ENCODE data around the gene ATP10B.
"Not testable (repeated sequence)": the region's sequence is repeated elsewhere in the genome, so short reads cannot be mapped to it uniquely, and the experiment has no call there.

The ATP10B gene

DNA sequence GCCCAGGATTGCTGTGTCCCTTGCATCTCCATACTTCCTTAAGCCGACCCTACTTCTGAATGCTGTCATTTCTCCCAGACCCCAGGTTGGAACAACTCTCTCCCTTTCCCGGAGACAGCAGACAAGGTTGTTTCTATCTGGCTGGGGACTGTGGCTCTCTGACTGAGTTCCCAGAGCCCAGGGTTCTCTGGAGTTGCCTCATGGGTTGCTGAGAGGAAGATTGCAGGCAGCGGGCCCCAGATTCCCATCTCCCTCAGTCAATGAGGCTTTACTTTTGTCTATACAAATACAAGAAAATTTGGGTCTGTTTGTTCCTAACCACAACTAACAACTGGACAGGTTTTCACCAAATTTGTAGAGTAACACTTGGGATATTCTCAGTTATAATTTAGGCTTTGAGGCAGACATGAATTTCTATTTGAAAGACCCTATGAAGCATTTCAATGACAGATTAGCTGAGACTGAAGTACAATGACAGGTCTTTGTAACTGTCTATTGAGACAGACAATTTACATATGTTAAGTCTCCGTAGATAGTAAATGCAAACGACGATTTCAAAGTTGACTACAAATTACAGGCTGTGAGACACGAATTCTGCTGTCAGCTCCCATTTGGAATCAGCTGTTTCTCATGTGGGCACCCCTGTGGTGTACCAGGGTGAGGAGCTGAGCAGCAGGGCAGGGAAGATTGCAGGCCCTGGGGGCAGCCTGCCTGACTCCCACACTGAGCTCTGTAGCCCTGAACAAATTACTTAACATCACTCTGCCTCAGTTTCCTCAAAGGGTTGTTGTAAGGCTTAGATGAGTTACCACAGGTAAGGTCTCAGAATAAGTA lies 107.5 kb downstream of the ATP10B start:
- no peak overlapping the region for H3K4me3 ChIP-seq (replicated peaks; ENCODE audit: low read depth, low read length)

DNA sequence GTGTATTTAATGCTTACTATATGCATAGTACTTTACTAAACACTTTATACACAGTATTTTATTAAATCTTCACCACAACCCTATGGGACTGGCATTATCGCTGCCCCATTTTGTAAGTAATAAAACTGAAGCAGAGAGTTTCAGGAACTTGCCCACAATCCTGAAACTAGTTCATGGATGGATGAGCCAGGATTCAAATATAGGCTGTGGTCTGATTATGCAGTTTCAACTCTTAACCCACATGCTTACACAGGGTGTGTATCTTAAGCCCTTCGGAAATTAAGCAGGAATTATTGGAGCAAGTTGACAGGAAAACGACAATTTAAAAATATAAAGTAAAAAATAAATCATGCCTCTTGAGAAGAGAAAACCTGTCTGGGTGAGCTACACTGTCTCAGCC lies 109.0 kb downstream of the ATP10B start:
- H3K4me3 ChIP-seq (replicated peaks; ENCODE audit: low read depth, low read length) = no peak overlapping the region
- DNase-seq (ENCODE audit: extremely low read depth, low read depth) = no peak
- TF ChIP-seq, protein P1, sequence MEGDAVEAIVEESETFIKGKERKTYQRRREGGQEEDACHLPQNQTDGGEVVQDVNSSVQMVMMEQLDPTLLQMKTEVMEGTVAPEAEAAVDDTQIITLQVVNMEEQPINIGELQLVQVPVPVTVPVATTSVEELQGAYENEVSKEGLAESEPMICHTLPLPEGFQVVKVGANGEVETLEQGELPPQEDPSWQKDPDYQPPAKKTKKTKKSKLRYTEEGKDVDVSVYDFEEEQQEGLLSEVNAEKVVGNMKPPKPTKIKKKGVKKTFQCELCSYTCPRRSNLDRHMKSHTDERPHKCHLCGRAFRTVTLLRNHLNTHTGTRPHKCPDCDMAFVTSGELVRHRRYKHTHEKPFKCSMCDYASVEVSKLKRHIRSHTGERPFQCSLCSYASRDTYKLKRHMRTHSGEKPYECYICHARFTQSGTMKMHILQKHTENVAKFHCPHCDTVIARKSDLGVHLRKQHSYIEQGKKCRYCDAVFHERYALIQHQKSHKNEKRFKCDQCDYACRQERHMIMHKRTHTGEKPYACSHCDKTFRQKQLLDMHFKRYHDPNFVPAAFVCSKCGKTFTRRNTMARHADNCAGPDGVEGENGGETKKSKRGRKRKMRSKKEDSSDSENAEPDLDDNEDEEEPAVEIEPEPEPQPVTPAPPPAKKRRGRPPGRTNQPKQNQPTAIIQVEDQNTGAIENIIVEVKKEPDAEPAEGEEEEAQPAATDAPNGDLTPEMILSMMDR (IDR thresholded peaks at IDR 0.05; ENCODE audit: low read depth, low read length, missing control alignments) = no peak

More for the DNA sequence above, 107.5 kb downstream of the ATP10B start:
- TF ChIP-seq, protein P1 (IDR thresholded peaks at IDR 0.05; ENCODE audit: low read depth, low read length, missing control alignments) = no peak
- DNase-seq (ENCODE audit: extremely low read depth, low read depth) = no peak

DNA sequence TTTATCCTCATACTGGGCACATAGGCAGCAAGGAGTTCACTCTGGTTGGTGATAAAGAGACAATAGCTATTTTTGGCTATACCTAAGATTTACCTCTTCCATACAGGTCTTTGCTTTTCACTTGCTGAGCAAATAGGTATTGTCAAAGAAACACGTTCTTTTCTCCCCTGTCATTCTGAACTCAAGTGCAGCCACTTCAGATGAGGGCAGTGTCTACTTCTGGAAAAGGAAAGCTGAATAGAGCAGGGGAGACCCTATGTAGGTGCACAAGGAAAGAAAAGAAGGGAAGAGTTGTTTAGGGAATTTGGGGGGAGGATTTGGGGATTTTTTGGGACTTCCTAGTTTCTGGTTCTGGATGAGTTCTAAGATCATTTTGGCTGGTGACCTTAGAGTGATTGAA lies 109.6 kb downstream of the ATP10B start:
- no peak for DNase-seq (ENCODE audit: extremely low read depth, low read depth)
- TF ChIP-seq, protein P1 (IDR thresholded peaks at IDR 0.05; ENCODE audit: low read depth, low read length, missing control alignments) = no peak
- no peak overlapping the region for H3K4me3 ChIP-seq (replicated peaks; ENCODE audit: low read depth, low read length)

DNA sequence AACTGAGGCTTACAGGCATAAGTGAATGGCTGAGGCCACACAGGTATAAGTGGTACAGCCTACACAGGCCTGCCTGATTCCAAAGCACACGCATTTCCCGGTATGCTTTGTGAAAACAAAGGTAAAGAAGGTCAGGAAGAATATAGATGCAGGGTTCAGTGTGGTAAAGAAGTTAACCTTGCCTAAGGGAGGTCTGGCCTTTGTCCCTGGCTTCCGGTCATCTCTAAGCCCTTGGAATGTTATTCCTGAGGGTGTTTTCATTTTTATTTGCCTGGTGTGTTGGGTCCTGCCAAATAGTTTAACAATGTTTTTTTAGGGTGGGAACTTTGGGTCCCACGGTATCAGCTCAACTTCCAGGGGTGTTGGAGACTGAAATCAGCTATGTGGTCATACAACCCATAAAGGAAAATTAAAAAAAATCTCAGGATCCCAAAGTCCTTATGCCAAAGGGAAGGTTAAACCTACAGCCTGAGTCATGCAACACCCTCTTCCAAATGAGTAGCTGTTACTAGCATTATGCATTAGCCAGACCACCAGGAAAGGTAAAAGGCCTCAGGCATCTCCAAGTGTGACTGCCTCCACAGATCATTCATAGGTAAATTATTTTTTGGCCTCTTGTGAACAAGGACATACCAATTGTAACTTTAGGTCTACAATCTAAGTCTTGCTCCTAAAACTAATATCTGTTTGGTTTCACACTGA lies 124.6 kb downstream of the ATP10B start:
- TF ChIP-seq, protein P1 (IDR thresholded peaks at IDR 0.05; ENCODE audit: low read depth, low read length, missing control alignments) = no peak
- no peak overlapping the region for H3K4me3 ChIP-seq (replicated peaks; ENCODE audit: low read depth, low read length)

DNA sequence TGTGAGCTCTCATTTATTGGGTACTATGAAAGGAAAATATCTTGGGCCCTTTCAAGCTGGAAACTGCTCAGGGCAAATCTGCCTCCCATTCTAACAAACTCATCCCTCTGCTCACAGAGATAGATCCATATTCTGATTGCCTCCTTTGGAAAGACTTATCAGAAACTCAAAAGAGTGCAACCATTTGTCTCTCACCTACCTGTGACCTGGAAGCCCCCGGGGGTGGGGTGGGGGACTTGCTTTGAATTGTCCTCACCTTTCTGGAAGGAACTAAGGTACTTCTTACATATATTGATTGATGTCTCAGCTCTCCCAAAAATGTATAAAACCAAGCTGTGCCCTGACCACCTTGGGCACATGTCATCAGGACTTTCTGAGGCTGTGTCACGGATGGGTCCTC lies 125.3 kb downstream of the ATP10B start:
- no peak for DNase-seq (ENCODE audit: extremely low read depth, low read depth)
- TF ChIP-seq, protein P1 (IDR thresholded peaks at IDR 0.05; ENCODE audit: low read depth, low read length, missing control alignments) = no peak
- H3K4me3 ChIP-seq (replicated peaks; ENCODE audit: low read depth, low read length) = no peak overlapping the region

More for the DNA sequence above, 124.6 kb downstream of the ATP10B start:
- DNase-seq (ENCODE audit: extremely low read depth, low read depth) = no peak

DNA sequence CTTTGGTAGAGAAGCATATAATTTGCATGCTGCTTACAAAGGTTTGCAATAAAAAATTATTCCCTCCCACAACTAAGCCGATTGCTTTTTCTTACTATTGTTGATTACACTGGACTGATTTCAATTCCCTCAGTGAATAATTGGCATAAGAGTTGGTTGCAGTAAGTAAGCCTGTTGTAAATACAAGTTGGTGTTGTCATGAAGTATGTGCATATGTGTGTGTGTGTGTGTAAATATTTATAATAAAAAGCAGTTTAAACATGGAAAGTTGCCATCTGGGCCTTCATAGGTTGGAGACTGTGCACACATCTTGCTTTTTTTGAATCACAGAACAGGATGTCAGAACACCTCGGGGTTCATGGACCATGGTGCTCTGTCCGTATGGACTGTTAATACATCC lies 131.2 kb downstream of the ATP10B start:
- no peak for DNase-seq (ENCODE audit: extremely low read depth, low read depth)
- H3K4me3 ChIP-seq (replicated peaks; ENCODE audit: low read depth, low read length) = no peak overlapping the region
- TF ChIP-seq, protein P1 (IDR thresholded peaks at IDR 0.05; ENCODE audit: low read depth, low read length, missing control alignments) = no peak

DNA sequence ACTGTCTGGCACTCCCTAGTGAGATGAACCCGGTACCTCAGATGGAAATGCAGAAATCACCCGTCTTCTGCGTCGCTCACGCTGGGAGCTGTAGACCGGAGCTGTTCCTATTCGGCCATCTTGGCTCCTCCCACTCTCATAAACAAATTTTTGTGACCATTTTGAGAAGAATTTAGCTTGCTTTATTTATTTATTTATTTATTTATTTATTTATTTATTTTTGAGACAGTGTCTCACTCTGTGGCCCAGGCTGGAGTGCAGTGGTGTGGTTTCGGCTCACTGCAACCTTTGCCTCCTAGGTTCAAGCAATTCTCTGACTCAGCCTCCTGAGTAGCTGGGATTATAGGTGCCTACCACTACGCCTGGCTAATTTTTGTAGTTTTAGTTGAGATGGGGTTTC lies 136.5 kb downstream of the ATP10B start:
- H3K4me3 ChIP-seq (replicated peaks; ENCODE audit: low read depth, low read length) = not testable (repeated sequence)

More for the DNA sequence above, 136.5 kb downstream of the ATP10B start:
- DNase-seq (ENCODE audit: extremely low read depth, low read depth) = not testable (repeated sequence)
